AG04449 (cell line): ENCODE results near the gene SERPINB6.
"Not testable (repeated sequence)": the region's sequence is repeated elsewhere in the genome, so short reads cannot be mapped to it uniquely, and the experiment has no call there.

ENCODE experiments used
- CTCF ChIA-PET: fragments of 350-600 bp; formaldehyde crosslinking; extraction: SDS; loops from one replicate; lab custom pipeline; 2021; ENCODE audit warnings: antibody characterized with exemption; lab: Yijun Ruan, JAX
- POLR2A ChIA-PET: fragments of 400-600, 350-600 bp; formaldehyde crosslinking; extraction: SDS; loops from one replicate; lab custom pipeline; 2020; ENCODE audit warnings: antibody characterized with exemption, inconsistent platforms; lab: Yijun Ruan, JAX
- DNase-seq: peaks from one replicate; pipeline ENCODE4 v3.0.0-alpha.2; 2010; ENCODE audit warnings: low read depth, low spot score
- H3K4me3 ChIP-seq: 2 replicates; pipeline ENCODE4 v1.5.1; 2011; ENCODE audit warnings: low read depth, mild to moderate bottlenecking, control low read depth, low read length
- TF ChIP-seq, protein P1 (sequence below): IDR thresholded peaks from one replicate; pipeline ENCODE4 v1.5.1; 2011; ENCODE audit warnings: mild to moderate bottlenecking, moderate library complexity, low read length, control low read depth, inconsistent platforms; ENCODE audit not compliant: insufficient read depth; ENCODE audit errors: missing control alignments

SERPINB6 gene

DNA sequence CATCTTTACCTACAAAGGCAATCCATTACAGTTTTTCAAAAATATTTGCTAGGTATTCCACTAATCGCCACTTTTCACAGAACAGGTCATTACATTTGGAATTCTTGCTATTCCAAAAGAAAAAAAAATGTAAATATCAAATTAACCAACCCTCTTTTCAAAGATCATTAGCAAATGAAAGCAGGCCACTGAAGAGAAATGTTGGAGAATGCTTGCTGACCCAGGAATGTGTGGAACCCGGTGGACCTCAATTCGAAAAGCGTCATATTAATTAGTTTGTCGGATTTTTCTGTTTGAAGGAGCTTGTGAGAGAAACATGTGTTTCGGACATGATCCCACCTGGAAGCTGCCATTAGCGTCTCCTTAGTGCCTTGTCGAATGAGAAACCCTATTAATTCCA lies 40.3 kb downstream of the SERPINB6 start:
- CTCF ChIA-PET: interaction anchor here (0.7 to 17.4 kb wide), 21 partner anchors 11 to 1334 kb away, joined by 3 to 254 read pairs (median 8); partner anchors contain the start of genes SERPINB1 and SERPINB9
- no peak for DNase-seq
- H3K4me3 ChIP-seq: no peak overlapping the region
- POLR2A ChIA-PET: no interaction called here
- TF ChIP-seq, protein P1, sequence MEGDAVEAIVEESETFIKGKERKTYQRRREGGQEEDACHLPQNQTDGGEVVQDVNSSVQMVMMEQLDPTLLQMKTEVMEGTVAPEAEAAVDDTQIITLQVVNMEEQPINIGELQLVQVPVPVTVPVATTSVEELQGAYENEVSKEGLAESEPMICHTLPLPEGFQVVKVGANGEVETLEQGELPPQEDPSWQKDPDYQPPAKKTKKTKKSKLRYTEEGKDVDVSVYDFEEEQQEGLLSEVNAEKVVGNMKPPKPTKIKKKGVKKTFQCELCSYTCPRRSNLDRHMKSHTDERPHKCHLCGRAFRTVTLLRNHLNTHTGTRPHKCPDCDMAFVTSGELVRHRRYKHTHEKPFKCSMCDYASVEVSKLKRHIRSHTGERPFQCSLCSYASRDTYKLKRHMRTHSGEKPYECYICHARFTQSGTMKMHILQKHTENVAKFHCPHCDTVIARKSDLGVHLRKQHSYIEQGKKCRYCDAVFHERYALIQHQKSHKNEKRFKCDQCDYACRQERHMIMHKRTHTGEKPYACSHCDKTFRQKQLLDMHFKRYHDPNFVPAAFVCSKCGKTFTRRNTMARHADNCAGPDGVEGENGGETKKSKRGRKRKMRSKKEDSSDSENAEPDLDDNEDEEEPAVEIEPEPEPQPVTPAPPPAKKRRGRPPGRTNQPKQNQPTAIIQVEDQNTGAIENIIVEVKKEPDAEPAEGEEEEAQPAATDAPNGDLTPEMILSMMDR: no peak

DNA sequence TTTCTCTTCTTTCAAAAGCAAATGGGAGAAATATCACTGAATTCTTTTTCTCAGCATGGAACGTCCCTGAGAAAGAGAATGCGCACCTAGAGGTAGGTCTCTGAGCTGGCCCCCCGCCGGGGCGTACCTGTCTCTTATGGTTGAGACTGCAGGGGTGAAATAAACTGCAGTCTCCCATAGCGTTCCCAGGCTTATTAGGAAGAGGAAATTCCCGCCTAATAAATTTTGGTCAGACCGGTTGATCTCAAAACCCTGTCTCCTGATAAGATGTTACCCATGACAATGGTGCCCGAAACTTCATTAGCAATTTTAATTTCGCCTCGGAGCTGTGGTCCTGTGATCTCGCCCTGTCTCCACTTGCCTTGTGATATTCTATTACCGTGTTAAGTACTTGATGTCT lies 43.4 kb downstream of the SERPINB6 start:
- POLR2A ChIA-PET, DNase-seq, H3K4me3 ChIP-seq: not testable (repeated sequence)
- CTCF ChIA-PET: interaction anchor here (0.8 to 17.4 kb wide), 6 partner anchors 7 to 137 kb away, joined by 4 to 252 read pairs (median 5); partner anchors contain the start of gene SERPINB1

- H3K4me3 ChIP-seq, DNase-seq, POLR2A ChIA-PET: not testable (repeated sequence)
- CTCF ChIA-PET: interaction anchor here (1.0 to 13.4 kb wide), 8 partner anchors 8 to 135 kb away, joined by 3 to 118 read pairs (median 6); no protein-coding TSS in a partner anchor
Observed at GRCh38 chr6:2925842-2926747, 45.3 kb downstream of the SERPINB6 start.

DNA sequence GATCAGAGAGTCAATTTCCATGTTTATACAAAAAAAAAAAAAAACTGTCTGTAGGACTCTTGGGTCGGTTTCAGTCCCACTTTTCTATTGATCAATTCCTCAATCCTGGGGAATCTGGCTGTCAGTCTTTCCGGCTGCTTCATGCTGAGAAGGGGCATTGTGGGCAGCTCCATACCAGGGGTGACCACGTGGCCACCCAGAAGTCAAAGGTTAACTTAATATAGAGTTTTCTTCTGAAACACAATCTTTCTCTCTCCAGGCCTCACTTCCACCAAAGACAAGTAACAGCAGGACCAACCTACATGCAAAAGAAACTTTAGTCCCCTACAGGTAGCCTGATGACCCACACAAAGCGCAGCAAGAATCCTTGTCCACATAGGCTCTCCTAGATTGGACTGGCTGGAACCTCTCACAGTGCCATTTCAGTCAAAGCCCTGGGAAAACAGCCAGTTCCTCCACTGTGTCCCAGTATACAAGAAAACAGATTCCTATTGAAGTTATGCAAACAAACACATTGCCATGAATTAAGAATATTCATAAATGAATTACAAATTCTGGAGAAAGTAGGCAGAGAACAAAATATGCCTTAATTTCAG lies 49.7 kb downstream of the SERPINB6 start:
- no peak for DNase-seq
- ChIA-PET CTCF (interaction anchor here (1.1 to 13.4 kb wide), 4 partner anchors 12 to 130 kb away, joined by 4 to 118 read pairs (median 8); no protein-coding TSS in a partner anchor), POLR2A (no interaction called here)
- no peak overlapping the region for H3K4me3 ChIP-seq
- TF ChIP-seq, protein P1: no peak

GRCh38 chr6:2920671-2921112 lies 50.7 kb downstream of the SERPINB6 start:
- no peak for DNase-seq
- ChIA-PET CTCF (interaction anchor here (13.4 kb wide), 1 partner anchor 13 kb away, joined by 118 read pairs; no protein-coding TSS in a partner anchor), POLR2A (no interaction called here)
- TF ChIP-seq, protein P1: no peak
- H3K4me3 ChIP-seq: no peak overlapping the region

GRCh38 chr6:2919886-2920285 lies 51.5 kb downstream of the SERPINB6 start:
- no peak overlapping the region for H3K4me3 ChIP-seq
- CTCF ChIA-PET: interaction anchor here (1.4 to 13.4 kb wide), 2 partner anchors 14 to 128 kb away, joined by 3 to 118 read pairs; no protein-coding TSS in a partner anchor
- POLR2A ChIA-PET: no interaction called here
- DNase-seq: no peak
- TF ChIP-seq, protein P1: no peak

GRCh38 chr6:2919401-2919800 lies 52.0 kb downstream of the SERPINB6 start:
- ChIA-PET CTCF (interaction anchor here (1.4 to 13.4 kb wide), 2 partner anchors 14 to 128 kb away, joined by 3 to 118 read pairs; no protein-coding TSS in a partner anchor), POLR2A (no interaction called here)
- DNase-seq: no peak
- H3K4me3 ChIP-seq: no peak overlapping the region
- TF ChIP-seq, protein P1: no peak
